Stimulated activated CD8-positive, alpha-beta memory T cell treated with anti-CD3 and anti-CD28 coated beads, Interleukin-4, amount 100 ng/mL, for 24 hours (primary cell): ENCODE measurements around the gene GNGT1.

Experiments
- DNase-seq: peaks from one replicate; pipeline ENCODE4 v3.0.0-alpha.2; 2020; ENCODE audit warnings: low read depth

Gene GNGT1

DNA sequence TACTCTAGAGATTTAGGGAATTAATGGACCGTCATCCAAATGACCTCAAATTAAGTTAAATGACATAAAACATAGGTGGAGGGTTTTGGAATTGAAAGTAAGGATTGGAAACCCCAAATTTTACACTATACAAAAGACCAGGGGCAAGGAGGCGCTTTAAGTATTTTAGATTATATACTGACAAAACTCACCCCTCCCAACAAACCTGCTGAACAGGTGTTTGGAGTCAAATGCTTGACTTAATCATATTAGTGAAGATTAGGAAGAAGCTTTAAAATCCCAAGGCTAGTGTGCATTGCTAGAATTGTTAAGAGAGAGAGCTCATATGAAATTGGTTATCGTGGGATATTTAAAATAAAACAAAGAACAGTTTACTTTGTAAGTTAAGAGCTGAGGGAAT is at the start of gene GNGT1:
TSS of gene GNGT1 (plus strand) at position 301 of the 400 bp plus-strand sequence. CDS start 180 bp downstream, outside the sequence.
- DNase-seq, result no peak

- no peak for DNase-seq
These were observed 47.5 kb upstream of the GNGT1 start for GRCh38 chr7:93858857-93859256.

- DNase-seq, result no peak
These were observed 46.1 kb upstream of the GNGT1 start for GRCh38 chr7:93860261-93860660.

DNA sequence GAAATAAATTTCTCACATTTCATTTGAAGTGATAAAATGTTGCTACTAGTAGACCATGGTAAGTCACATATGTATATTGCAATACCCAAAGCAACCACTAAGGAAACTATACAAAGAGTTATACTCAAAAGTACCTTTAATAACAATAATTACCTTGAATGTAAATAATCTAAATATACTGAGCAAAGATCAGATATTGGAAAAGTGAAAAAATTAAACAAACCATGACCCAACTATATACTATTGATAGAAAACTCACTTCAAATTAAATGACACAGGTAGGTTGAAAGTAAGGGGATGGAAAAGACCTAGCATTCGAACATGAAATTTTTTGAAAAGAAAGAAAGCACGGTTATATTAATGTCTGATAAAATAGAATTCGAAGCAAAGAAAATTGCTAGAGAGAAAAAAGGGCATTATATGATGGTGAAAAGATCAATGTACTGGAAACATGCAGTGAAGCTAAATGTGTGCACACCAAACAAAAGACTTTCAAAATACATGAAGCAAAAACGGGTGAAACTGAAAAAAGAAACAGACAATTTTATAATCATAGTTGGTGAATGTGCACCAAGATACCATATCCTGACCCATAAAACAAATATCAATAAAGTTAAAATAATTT is 44.9 kb upstream of the GNGT1 start:
- DNase-seq, result no peak

- no peak for DNase-seq
These were observed 43.7 kb upstream of the GNGT1 start for GRCh38 chr7:93862651-93863050.

- DNase-seq, result no peak
These were observed 39.5 kb upstream of the GNGT1 start for GRCh38 chr7:93866886-93867285.

- no peak for DNase-seq
These were observed 32.3 kb upstream of the GNGT1 start for GRCh38 chr7:93873998-93874574.

GRCh38 chr7:93877742-93878141 is 28.6 kb upstream of the GNGT1 start:
- no peak for DNase-seq

- DNase-seq, result no peak
These were observed 27.0 kb upstream of the GNGT1 start for GRCh38 chr7:93879356-93879755.

DNA sequence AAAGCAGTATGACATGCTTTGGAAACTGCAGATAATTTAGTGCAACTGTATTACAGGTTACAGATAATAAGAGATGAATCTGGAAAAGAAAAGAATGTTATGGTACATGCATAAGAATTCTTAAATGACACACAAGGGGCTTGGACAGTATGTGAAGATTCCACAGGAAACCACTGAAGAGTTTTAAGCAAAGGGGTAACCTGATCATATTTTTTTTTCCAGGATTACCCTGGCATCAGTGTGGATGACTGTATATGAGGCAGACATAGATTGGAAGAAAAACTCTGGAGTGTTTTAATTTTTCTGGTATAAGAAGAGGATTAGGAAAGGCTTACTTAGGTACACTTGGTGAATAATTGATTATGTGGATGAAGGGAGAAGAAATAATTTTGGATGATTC is 23.9 kb upstream of the GNGT1 start:
- no peak for DNase-seq

DNA sequence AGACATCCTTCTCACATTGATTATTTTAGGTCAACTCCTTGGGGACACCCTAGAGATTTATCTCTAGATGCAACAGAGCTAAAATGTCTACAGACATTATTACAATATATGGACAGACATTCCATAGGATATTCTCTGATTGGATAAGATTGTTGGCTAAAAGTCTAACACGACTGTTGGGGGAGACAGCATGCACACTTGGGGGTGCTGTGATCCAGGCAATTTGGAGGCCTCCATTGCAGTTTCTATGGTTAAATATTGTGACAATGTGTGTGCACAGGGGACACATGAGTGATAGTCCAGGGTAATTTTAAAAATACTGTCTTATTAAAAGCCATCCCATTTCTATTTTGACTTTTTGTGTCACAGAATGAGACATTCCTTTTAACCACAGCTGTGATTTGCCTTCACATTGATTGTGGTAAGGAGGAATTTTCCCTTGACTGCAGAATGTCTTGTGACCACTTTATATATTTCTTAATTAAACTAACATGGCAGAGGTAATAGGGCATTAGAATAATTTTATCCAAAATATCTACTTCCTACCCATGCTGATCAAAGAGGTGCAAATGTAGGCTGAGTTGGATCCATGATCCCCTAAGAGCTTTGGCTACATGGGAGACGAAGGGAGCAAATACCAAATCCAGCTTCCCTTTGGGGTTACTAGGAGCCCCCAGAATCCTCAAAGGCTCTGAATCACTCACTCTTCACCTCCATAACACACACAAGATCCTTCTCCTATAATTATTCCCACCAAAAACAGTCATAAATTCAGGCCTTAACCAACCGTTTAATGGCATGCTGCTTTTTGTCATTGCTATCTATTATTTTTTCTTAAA is 23.1 kb upstream of the GNGT1 start:
- no peak for DNase-seq

DNA sequence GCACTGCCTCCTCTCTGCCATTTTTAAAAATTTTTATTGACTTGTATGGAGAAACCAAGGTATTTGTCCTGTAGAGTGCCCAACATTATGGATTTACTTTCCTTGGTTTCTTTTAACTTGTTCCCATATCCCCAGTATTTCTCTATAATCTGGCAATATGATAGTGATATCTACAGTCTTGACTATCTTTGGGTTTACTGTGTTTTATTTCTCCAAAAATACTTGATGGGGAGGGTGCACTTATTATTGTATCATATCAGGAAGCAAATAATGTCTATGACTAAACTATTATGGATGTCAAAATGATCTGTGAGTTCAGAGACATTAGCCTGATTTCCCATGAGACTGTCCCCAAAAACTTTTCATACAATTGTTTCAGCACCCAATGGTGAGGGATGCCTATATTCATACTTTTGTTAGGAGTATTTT is 22.4 kb upstream of the GNGT1 start:
- no peak for DNase-seq

DNA sequence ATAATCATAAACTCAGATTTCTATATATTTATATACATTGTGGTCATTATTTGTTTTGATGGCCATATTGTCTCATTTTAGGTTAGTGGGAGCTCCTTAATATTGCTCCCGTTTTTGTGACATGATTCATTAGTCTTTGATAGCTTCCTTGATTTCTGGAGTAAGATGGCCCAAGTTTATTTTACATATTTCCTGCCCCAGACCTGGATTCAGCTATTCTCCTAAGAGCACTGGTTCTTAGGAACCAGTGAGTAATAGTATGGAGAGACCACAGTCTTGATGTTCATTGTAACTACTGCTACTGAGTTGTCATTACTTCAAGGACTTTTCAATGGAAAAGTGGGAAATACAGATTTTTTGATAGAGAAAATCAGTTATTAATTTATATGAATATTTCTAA is 21.8 kb upstream of the GNGT1 start:
- DNase-seq, result no peak

DNA sequence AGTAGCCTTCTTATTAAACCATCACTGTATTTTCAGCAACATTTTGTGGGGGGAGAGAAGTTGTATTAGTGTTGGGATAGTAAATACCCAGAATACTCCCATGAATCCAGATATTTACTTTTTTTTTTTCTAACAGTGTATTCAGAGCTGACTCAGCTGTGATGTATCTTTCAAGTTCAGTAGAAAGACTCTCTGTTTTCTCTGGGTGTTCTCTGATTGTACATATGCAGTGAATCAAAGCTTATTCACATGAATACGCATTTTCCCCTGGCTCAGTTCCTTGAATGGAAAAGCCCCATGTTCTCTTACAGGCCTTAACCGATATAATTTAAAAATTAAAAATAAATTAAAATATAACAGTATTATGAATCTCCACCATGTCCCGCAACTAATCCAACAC is 17.1 kb upstream of the GNGT1 start:
- DNase-seq, result no peak

- DNase-seq, result no peak
These were observed 16.3 kb upstream of the GNGT1 start for GRCh38 chr7:93890041-93890463.

- peak; percentile 12 for DNase-seq
These were observed 15.8 kb upstream of the GNGT1 start, which contains the start of gene TFPI2 for GRCh38 chr7:93890464-93891068. Gene TFPI2, minus strand, starts transcription at chr7:93890753. Its CDS starts 75 bp downstream, at chr7:93890678.

- DNase-seq, result no peak
These were observed 11.9 kb upstream of the GNGT1 start for GRCh38 chr7:93894426-93894825.

DNA sequence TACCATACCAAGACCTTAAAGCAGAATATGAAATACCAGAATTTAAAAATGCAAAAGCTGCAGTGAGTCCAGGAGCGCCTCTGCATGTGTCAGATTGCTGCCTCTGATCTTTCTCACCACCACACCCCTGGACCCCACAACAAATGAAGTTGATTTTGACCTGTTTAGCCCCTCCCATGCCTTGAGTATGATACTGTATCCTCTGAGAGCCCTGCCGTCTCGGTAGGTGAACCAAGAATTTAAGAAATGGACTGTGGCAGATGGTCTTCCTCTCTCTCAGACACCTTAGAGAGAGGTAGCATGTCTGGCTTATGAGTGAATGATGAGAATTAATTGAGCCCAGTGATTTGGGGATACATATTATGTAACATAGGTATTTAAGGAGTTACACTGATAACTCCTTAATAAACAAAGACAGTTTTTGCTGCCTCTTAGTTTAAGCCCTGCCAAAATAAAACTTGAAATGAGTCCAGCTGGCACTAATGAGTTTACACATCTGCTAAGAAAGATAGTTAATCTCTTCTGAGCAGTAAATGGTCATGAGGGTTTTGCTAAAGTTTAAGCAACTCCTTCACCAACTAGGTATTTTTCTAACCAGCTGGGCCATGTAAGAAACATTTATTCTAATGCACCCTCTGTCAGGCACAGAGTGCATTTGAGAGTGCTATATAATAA is 11.3 kb upstream of the GNGT1 start:
- DNase-seq, result no peak

- DNase-seq, result no peak
These were observed 10.3 kb upstream of the GNGT1 start for GRCh38 chr7:93895859-93896600.

DNA sequence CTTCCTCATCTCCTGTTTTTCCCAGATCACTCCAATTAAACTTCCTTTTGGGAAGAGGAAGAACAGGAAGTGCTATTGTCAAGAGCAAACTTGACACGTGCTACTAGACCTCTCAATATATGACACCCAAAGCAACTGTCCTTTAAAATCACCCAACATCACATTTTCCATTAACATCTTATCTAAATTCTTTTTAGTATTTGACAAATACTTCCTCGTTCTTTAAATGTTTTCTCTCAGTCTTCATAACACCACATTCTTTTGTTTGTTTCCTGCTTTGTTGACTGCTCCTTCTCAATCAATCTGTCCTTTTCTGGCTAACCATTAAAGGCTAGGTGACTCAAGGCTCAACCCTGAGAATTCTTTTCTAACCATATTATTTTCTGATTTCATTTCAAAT is 8.7 kb upstream of the GNGT1 start:
- no peak for DNase-seq

- no peak for DNase-seq
These were observed 3.5 kb upstream of the GNGT1 start for GRCh38 chr7:93902777-93903423.
